A673 (cell line): ENCODE measurements around the gene SPRR2E. TPM values are rescaled to one million over a fixed set of nuclear protein-coding genes. Genes with fewer than 3 reads are reported as not detected.
"Not testable (repeated sequence)": the region's sequence is repeated elsewhere in the genome, so short reads cannot be mapped to it uniquely, and the experiment has no call there.

Source experiments
- BruUV-seq: library from RNA; stranded (reverse); fragments of 400-500 nt; replicated peaks from 2 replicates; lab custom pipeline; 2021; lab: Mats Ljungman, UMichigan
- CTCF ChIA-PET: fragments of 300-600 bp; sonication (Branson Sonifier 250); formaldehyde crosslinking; loops from one replicate; lab custom pipeline; 2022; ENCODE audit warnings: antibody characterized with exemption; lab: Charles Lee
- POLR2A ChIA-PET: fragments of 300-600 bp; sonication (Branson Sonifier 250); formaldehyde crosslinking; loops from one replicate; lab custom pipeline; 2022; ENCODE audit warnings: antibody characterized with exemption; ENCODE audit not compliant: low non-redundant PET; lab: Charles Lee
- DNase-seq: peaks from one replicate; pipeline ENCODE4 v3.0.0-alpha.2; 2015; ENCODE audit warnings: low spot score
- H3K27ac ChIP-seq: fragments of 200-600 bp; sonication (generic); 2 replicates; pipeline ENCODE4 v1.5.1; 2016; ENCODE audit warnings: mixed run types, low read depth, mild to moderate bottlenecking, mixed read lengths, antibody characterized with exemption, low read length; ENCODE audit not compliant: poor library complexity, severe bottlenecking
- H3K27me3 ChIP-seq: fragments of 200-600 bp; sonication (generic); replicated peaks from 2 replicates; pipeline ENCODE4 v1.6.1; 2017; ENCODE audit warnings: mixed run types, low read depth, mild to moderate bottlenecking, mixed read lengths, antibody characterized with exemption, low read length; ENCODE audit not compliant: insufficient read depth, poor library complexity
- H3K36me3 ChIP-seq: fragments of 200-600 bp; sonication (generic); 2 replicates; pipeline ENCODE4 v1.6.1; 2016; ENCODE audit warnings: mixed run types, mild to moderate bottlenecking, mixed read lengths, antibody characterized with exemption, low read length; ENCODE audit not compliant: insufficient read depth, poor library complexity, severe bottlenecking
- H3K4me1 ChIP-seq: fragments of 200-600 bp; sonication (generic); 2 replicates; pipeline ENCODE4 v1.6.1; 2017; ENCODE audit warnings: mixed run types, mild to moderate bottlenecking, mixed read lengths, antibody characterized with exemption, low read length; ENCODE audit not compliant: insufficient read depth, poor library complexity, severe bottlenecking
- H3K4me3 ChIP-seq: fragments of 200-600 bp; sonication (generic); 2 replicates; pipeline ENCODE4 v1.5.1; 2016; ENCODE audit warnings: low read depth, mixed run types, mild to moderate bottlenecking, mixed read lengths, low read length; ENCODE audit not compliant: poor library complexity, severe bottlenecking
- H3K9me3 ChIP-seq: fragments of 200-600 bp; sonication (generic); 2 replicates; pipeline ENCODE4 v1.6.1; 2016; ENCODE audit warnings: mixed run types, low read depth, mild to moderate bottlenecking, mixed read lengths, antibody characterized with exemption, low read length; ENCODE audit not compliant: poor library complexity, severe bottlenecking
- CTCF ChIP-seq: fragments of 300-800, 200-600 bp; sonication (generic); conservative IDR thresholded peaks from 2 replicates; pipeline ENCODE4 v1.5.1; 2017; ENCODE audit warnings: low read depth, mild to moderate bottlenecking, antibody characterized with exemption, low read length, moderate library complexity, mixed read lengths
- EZH2 ChIP-seq: fragments of 200-600 bp; sonication (generic); IDR thresholded peaks from 2 replicates; pipeline ENCODE4 v1.6.1; 2017; ENCODE audit warnings: borderline replicate concordance, low read depth, mild to moderate bottlenecking, mixed read lengths, antibody characterized with exemption, low read length; ENCODE audit not compliant: poor library complexity, severe bottlenecking
- intact Hi-C: fragments of 100-400 bp; cut with micrococcal nuclease; formaldehyde crosslinking; loops from one replicate; pipeline ENCODE4 v1.10.0; 2022; ENCODE audit not compliant: unreplicated experiment
- total RNA-seq: library from RNA; stranded (reverse); gene quantifications from 2 replicates; pipeline ENCODE4 v1.2.3, GENCODE V29; 2021

The SPRR2E gene
- total RNA-seq, 1 experiment from 2014 or later, result not detected

GRCh38 chr1:153119491-153119971 lies 25.2 kb upstream of the SPRR2E start:
- peaks cover 42% of the 10 kb centered on the region for H3K27me3 ChIP-seq
- ChIA-PET CTCF (no interaction called here), POLR2A (no interaction called here)
- TF ChIP-seq EZH2, result no peak
- TF ChIP-seq CTCF, result no peak
- intact Hi-C loops, result no loop called here
- BruUV-seq, result no TSS peak
- H3K27ac ChIP-seq, result no peak overlapping the region
- no peak for DNase-seq
- H3K36me3 ChIP-seq, result no peaks in the 10 kb centered on the region
- H3K4me3 ChIP-seq, result no peak overlapping the region
- H3K4me1 ChIP-seq, result no peaks in the 10 kb centered on the region
- no peaks in the 10 kb centered on the region for H3K9me3 ChIP-seq

GRCh38 chr1:153115264-153115663 lies 20.9 kb upstream of the SPRR2E start:
- H3K36me3 ChIP-seq, H3K4me3 ChIP-seq, H3K4me1 ChIP-seq, DNase-seq, H3K27ac ChIP-seq, H3K9me3 ChIP-seq, BruUV-seq, POLR2A ChIA-PET, CTCF ChIA-PET, intact Hi-C loops: not testable (repeated sequence)
- peaks cover 33% of the 10 kb centered on the region for H3K27me3 ChIP-seq

GRCh38 chr1:153113416-153113815 lies 19.1 kb upstream of the SPRR2E start, which contains the start of gene SPRR2F:
SPRR2F (minus strand) TSS chr1:153113516; CDS start chr1:153112733, 783 bp downstream.
- no peak within 1 kb of the TSS for H3K4me3 ChIP-seq
- CTCF ChIA-PET, result no interaction called here
- H3K4me1 ChIP-seq, result no peaks in the 10 kb centered on the region
- POLR2A ChIA-PET, result no interaction called here
- intact Hi-C loops, result no loop called here
- no peak within 1 kb of the TSS for H3K27ac ChIP-seq
- DNase-seq, result no peak
- no peaks in the 10 kb centered on the region for H3K9me3 ChIP-seq
- no peak for TF ChIP-seq CTCF
- TF ChIP-seq EZH2, result no peak
- H3K36me3 ChIP-seq, result no peaks in the 10 kb centered on the region
- H3K27me3 ChIP-seq, result peaks cover 16% of the 10 kb centered on the region
- no TSS peak for BruUV-seq

GRCh38 chr1:153112454-153112853 lies 18.1 kb upstream of the SPRR2E start:
- BruUV-seq, CTCF ChIA-PET, POLR2A ChIA-PET, H3K27ac ChIP-seq, H3K27me3 ChIP-seq, H3K36me3 ChIP-seq, H3K9me3 ChIP-seq, intact Hi-C loops, DNase-seq, H3K4me1 ChIP-seq, H3K4me3 ChIP-seq: not testable (repeated sequence)
